SW 1271 (cell line): ENCODE results near the gene HSPG2.

Source experiments
- DNase-seq, 2 experiments: peaks; one replicate each; lab custom pipeline; 2025; lab: John Stamatoyannopoulos, UW

Gene HSPG2

GRCh38 chr1:21861602-21862429 lies 75.3 kb downstream of the HSPG2 start:
- DNase-seq, result no peak

GRCh38 chr1:21860971-21861370 lies 76.1 kb downstream of the HSPG2 start:
- no peak for DNase-seq

- no peak for DNase-seq
These were observed 77.4 kb downstream of the HSPG2 start for GRCh38 chr1:21859669-21860179.

- DNase-seq, result no peak
These were observed 79.1 kb downstream of the HSPG2 start for GRCh38 chr1:21857840-21858670.

GRCh38 chr1:21857142-21857839 lies 79.8 kb downstream of the HSPG2 start:
- DNase-seq, result no peak

- no peak for DNase-seq
These were observed 81.6 kb downstream of the HSPG2 start for GRCh38 chr1:21855257-21856096.

GRCh38 chr1:21854751-21855131 lies 82.4 kb downstream of the HSPG2 start:
- no peak for DNase-seq

- no peak for DNase-seq
These were observed 82.9 kb downstream of the HSPG2 start for GRCh38 chr1:21854090-21854750.

- DNase-seq, result no peak
These were observed 84.0 kb downstream of the HSPG2 start for GRCh38 chr1:21853131-21853427.

- DNase-seq, result no peak
These were observed 84.6 kb downstream of the HSPG2 start for GRCh38 chr1:21852282-21853130.

- DNase-seq, result no peak
These were observed 85.5 kb downstream of the HSPG2 start for GRCh38 chr1:21851430-21852250.

GRCh38 chr1:21849909-21850576 lies 87.1 kb downstream of the HSPG2 start:
- no peak for DNase-seq

- DNase-seq, result no peak
These were observed 88.5 kb downstream of the HSPG2 start for GRCh38 chr1:21848524-21849174.

- DNase-seq, result no peak
These were observed 89.6 kb downstream of the HSPG2 start for GRCh38 chr1:21847223-21848205.

- no peak for DNase-seq
These were observed 91.2 kb downstream of the HSPG2 start for GRCh38 chr1:21845646-21846641.

GRCh38 chr1:21843996-21844395 lies 93.1 kb downstream of the HSPG2 start:
- no peak for DNase-seq
